Dedifferentiated amniotic fluid mesenchymal stem cell (primary cell): ENCODE data around the gene CHAMP1.
A peak's percentile ranks its signal among the peaks of the same experiment; 100 is the strongest.

Experiments
- DNase-seq: peaks from one replicate; pipeline ENCODE4 v3.0.0-alpha.2; 2016; ENCODE audit errors: extremely low spot score

CHAMP1 gene, protein sequence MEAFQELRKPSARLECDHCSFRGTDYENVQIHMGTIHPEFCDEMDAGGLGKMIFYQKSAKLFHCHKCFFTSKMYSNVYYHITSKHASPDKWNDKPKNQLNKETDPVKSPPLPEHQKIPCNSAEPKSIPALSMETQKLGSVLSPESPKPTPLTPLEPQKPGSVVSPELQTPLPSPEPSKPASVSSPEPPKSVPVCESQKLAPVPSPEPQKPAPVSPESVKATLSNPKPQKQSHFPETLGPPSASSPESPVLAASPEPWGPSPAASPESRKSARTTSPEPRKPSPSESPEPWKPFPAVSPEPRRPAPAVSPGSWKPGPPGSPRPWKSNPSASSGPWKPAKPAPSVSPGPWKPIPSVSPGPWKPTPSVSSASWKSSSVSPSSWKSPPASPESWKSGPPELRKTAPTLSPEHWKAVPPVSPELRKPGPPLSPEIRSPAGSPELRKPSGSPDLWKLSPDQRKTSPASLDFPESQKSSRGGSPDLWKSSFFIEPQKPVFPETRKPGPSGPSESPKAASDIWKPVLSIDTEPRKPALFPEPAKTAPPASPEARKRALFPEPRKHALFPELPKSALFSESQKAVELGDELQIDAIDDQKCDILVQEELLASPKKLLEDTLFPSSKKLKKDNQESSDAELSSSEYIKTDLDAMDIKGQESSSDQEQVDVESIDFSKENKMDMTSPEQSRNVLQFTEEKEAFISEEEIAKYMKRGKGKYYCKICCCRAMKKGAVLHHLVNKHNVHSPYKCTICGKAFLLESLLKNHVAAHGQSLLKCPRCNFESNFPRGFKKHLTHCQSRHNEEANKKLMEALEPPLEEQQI

DNA sequence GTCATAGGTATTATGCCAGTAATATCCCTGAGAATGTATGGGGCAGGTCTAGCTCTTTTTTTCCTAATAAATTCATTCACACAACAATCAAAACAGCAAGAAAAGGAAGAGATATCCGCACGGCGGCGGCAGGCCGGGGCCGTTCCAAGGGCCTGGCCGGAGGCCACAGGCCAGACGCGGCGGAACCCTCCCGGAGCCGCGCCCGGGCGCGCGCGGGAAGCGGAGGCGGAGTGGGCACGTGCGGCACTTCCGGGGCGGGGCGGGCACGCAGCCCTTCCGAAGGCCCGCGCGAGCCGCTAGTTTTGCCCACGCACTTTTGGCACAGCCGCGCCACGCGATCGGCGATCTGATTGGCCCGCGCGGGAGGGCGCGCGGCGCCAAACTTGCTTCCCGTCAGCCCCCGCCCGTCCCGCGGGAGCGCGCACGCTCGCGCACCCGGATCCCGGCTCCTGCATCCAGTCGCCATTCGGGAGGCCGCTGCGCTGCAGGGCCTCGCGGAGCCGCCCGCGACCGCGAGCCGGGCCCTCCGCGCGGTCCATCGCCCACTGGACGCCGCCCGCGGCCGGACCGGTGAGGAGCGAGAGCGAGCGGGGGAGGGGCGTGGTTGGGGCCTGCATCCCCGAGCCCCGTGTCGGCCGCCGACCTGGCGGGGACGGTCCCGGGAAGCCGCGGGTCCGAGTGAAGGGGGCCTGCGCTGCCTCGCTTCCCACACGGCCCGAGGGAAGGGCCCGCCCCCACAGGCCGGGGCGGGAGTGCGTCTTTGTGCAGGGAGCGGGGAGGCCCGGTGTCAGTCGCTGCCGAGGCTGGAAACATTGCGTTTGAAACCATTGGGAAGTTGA, at the start of gene CHAMP1:
TSS of gene CHAMP1 (plus strand) at position 430 of the 839 bp plus-strand sequence. CDS start 9,340 bp downstream, outside the sequence.
- DNase-seq: peak; percentile 94

- DNase-seq: peak; percentile 75
These were observed 49.3 kb upstream of the CHAMP1 start for GRCh38 chr13:114264886-114265611.

DNA sequence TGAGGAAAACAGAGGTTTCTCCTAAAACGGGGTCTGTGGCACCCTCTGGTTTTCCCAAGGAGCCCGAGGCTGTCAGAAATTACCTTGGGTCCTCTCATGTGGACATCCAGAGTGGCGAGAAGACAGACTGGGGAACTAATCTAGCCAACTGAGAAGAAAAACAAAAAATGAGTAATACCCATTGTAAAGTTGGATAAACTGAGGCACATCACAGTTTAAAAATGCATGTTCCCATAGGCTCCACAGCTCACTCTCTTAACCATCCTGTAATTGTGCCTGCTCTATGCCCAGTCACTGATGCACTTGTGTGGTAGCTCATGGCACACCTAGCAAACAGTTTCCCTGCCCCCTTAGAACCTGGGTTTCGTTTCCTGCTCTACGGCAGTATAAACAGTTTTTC, 48.1 kb upstream of the CHAMP1 start:
- no peak for DNase-seq

DNA sequence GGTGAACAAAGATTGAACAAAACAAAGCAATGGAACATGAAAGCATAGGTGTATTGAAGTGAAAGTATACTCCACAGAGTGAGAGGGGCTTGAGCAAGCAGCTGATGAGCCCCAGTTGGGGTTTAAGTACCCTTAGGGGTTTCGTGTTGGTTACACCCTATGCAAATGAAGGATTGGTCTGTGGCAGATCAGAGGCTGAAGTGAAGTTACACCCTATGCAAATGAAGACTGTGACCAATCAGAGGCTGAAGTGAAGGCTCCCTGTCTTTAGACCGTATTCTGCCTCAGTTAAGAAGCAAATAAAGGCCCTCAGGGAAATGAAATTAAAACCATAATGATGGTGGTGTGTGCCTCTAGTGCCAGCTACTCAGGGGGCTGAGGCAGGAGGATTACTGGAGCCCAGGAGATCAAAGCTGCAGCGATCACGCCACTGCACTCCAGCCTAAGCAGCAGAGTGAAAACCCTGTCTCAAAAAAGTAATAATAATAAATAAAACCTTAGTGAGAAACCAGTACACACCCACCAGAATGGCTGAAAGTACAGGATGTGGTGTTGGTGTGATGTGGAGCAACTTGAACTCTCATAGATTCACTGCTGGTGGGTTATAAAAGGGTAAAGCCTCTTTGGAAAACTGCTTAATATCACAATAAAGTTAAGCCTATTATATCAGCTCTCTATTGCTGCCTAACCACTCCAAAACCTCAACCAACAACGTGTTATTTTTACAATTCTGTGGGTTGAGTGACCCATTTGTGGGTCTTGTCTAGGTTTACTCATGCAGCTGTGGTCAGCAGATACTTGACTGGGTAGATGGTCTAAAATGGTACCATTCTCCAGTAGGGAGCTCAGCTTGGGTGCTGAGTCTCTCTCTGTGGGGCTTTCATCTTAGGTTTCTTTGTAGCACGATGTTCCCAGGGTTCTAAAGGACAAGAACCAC, 45.7 kb upstream of the CHAMP1 start:
- DNase-seq: no peak

DNA sequence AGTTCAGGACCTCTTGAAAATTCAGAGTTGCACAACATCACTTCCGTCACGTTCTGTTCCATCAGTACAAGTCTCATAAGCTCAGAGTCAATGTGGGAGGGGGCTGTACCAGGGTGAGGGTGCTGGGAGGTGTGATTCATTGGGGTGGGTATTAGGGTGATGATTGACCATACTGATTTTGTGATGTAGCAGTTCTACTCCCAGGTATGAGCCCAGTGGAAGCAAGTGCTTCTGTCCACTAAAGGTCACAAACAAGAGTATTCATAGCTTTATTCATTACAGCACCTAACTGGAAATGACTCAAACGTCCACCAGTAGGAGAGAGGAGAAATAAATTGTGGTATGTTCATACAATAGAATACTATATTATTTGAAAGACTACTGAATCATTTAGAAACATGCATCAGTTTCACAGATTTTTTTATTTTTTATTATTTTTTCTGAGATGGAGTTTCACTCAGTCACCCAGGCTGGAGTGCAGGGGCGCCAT, 45.0 kb upstream of the CHAMP1 start:
- DNase-seq: no peak

GRCh38 chr13:114272977-114273376, 41.3 kb upstream of the CHAMP1 start:
- DNase-seq: no peak

GRCh38 chr13:114275304-114275703, 39.0 kb upstream of the CHAMP1 start:
- no peak for DNase-seq

DNA sequence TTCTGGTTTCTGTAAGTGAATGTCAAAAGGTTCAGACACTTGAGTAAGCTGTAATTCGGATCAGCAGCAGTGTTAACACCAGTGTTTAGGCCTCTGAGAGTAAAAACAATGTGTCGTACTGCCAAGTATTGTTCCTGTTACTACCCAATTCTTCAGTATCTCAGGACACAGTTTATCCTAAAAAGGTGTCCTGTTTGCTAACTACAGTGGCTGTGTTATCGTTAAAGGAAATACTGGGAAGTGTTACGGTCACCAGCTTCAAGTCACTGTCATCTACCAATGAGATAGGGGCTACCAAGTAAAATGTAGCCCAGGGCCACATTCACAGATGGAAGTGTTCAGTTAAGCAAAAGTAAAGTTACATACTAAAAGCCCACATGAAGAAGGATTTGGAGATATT, 35.2 kb upstream of the CHAMP1 start:
- no peak for DNase-seq

DNA sequence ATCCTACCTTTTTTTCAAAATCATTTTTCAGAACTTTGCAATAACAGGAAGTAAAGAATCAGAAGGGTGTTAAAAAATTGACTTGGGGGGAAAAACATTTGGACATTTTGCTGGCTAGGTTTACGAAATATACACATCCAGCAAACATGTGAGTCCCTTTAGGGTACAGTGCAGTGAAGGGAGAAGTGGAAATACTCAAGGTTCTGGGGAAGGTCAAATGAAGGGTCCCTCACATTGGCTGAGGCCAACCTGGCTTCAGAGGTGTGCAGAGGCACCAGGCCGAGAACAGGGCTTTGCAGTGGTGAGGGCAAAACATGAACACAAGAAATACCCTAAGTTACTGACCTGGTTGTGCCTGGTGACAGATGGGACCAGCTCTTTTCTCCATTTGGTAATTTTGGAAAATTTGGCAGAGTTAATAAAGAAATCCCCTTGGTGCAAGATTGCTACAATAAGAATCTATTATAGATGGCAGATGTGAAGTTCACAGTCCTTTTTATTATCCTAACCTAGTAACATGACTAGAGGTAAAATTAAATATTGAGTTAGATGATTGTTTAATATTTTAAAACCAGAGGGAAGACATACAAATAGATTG, 34.4 kb upstream of the CHAMP1 start:
- no peak for DNase-seq

DNA sequence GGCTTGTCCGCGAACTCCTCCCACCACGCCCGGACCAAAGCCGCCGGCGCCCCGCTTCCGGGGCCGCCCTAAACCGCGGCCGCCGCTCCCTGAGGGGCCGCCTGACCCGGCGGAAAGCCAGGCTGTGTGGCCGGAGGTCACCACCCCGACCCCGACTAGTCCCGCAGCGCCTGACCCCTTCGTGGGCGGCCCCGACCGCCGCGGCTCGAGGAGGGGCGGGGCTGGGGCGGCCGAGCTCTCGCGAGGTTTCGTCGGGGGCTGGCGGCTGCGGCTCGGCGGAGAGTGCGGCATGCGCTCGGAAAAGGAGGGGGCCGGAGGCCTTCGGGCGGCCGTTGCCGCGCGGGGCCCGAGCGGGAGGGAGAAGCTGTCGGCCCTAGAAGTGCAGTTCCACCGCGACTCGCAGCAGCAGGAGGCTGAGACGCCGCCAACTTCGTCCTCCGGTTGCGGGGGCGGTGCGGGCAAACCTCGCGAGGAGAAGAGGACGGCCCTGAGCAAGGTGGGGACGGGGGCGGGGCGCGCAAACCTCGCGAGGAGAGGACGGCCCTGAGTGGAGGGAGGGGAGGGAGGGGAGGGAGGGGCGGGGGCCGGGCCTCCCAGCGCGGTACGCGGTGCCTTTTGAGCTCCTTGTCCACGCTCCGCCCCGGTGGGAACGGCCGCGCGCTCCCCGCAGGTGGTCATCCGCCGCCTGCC, 32.8 kb upstream of the CHAMP1 start, which contains the start of gene UPF3A:
TSS of gene UPF3A (plus strand) at position 251 of the 690 bp plus-strand sequence. CDS start at position 290, 39 bp downstream.
- DNase-seq: peak; percentile 82

GRCh38 chr13:114282041-114282670, 32.1 kb upstream of the CHAMP1 start:
- peak; percentile 37 for DNase-seq

GRCh38 chr13:114283576-114283975, 30.7 kb upstream of the CHAMP1 start:
- DNase-seq: no peak

- DNase-seq: no peak
These were observed 29.6 kb upstream of the CHAMP1 start for GRCh38 chr13:114284680-114285079.

- DNase-seq: no peak
These were observed 29.0 kb upstream of the CHAMP1 start for GRCh38 chr13:114285166-114285808.

DNA sequence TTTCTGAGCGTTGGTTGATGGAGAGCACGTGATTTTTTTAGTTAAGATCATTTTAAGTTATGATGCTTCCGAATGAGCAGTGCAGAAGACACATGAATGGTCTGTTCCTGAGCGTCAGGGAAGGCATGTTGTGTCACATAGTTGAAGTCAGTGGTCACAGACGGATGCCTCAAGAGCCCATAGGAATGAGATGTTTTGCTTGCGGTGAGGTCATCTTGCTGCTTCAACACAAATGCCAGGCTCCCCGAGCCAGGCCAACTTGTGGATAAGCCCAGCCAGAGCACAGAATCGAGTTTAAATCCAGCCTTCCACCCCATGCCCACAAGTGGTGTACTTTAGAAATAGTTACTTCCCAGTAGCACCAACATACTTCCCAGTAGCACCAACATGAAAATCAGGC, 27.5 kb upstream of the CHAMP1 start:
- peak; percentile 43 for DNase-seq

- no peak for DNase-seq
These were observed 26.1 kb upstream of the CHAMP1 start for GRCh38 chr13:114288157-114288591.

DNA sequence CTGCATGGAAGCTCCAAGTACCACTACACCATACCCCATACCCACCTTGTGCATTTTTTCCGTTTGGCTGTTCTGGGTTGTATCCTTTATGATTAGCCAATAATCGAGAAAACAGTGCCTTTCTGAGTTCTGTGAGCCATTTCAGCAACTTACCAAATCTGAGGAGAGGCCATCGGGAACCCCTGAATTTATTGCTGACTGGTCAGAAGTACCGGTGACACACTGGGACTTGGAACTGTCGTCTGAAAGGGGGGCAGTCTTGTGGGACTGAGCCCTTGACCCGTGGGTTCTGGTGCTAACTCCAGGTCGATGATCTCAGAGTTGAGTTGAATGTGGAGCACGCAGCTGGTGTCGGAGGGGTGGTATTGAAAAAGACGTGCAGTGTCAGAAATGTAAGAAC, 17.9 kb upstream of the CHAMP1 start:
- DNase-seq: no peak

DNA sequence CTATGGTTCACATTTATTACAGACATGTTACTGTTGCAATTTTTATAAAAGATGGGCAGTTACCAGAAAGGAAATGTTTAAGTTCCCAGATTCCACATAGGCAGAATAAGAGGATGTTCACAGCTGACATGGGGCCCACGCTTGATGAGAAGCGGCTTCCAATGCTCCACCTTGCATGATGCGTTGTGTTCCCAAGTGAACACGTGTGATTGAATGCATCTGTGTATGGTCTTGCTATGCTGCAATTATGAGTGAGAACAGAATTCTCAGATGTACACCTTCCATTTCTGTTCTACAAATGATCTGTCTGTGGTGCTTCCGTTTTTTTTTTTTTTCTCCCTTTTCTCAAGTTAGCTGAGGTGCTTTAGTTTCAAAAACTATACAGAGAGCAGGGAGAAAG, 17.4 kb upstream of the CHAMP1 start:
- no peak for DNase-seq
